Measurements from ENCODE around the gene RPS28.

The RPS28 gene

DNA sequence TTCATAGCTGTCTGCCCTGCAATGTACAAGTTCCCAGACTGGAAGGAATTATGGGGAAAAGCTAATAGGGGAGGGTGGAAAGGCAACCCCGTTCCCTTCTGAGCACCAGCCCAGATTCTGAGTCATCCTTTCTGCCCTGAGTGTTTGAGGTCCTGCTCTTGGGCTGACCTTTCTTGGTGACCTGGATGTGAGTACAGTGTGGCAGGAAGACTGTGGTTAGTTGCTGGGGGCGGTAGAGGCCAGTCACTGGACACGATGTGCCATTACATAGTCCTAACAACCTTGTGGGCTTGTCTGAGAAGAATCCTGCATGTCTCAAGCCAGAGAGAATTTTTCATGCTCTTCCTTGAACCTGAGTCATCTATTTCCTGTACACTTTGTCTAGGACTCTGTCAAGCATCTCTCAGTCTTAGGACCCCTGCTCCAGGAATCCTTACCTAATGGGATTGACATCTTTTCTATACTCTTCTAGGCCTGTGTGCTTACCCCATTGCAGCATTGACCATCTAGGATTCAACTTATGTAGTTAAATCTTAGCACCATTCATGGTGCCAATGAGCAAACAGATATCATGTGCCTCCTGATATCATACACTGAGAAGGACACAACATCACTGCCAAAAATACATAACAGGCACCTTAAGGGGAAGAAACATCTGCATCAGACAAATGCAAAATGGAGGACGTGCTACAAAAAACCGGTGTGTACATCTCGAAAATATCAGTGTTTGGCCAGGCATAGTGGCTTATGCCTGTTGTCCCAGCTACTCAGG lies 34.5 kb downstream of the RPS28 start:
- peak in 1 of 2 experiments; percentile 49 for DNase-seq (ENCODE audit: low read depth in 1 of 2, low spot score in 1 of 2)
- Histone ChIP-seq H3K4me3 (replicated peaks; ENCODE audit: insufficient read depth, low read length) (no peak overlapping the region), H3K27me3 (ENCODE audit: insufficient read depth, poor library complexity, severe bottlenecking) (peaks cover 11% of the 10 kb centered on the region), H3K27ac (replicated peaks) (no peak overlapping the region)
- TF ChIP-seq, protein P1, sequence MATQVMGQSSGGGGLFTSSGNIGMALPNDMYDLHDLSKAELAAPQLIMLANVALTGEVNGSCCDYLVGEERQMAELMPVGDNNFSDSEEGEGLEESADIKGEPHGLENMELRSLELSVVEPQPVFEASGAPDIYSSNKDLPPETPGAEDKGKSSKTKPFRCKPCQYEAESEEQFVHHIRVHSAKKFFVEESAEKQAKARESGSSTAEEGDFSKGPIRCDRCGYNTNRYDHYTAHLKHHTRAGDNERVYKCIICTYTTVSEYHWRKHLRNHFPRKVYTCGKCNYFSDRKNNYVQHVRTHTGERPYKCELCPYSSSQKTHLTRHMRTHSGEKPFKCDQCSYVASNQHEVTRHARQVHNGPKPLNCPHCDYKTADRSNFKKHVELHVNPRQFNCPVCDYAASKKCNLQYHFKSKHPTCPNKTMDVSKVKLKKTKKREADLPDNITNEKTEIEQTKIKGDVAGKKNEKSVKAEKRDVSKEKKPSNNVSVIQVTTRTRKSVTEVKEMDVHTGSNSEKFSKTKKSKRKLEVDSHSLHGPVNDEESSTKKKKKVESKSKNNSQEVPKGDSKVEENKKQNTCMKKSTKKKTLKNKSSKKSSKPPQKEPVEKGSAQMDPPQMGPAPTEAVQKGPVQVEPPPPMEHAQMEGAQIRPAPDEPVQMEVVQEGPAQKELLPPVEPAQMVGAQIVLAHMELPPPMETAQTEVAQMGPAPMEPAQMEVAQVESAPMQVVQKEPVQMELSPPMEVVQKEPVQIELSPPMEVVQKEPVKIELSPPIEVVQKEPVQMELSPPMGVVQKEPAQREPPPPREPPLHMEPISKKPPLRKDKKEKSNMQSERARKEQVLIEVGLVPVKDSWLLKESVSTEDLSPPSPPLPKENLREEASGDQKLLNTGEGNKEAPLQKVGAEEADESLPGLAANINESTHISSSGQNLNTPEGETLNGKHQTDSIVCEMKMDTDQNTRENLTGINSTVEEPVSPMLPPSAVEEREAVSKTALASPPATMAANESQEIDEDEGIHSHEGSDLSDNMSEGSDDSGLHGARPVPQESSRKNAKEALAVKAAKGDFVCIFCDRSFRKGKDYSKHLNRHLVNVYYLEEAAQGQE (IDR thresholded peaks at IDR 0.05; ENCODE audit: insufficient replicate concordance, low read depth), result no peak
- TF ChIP-seq SPI1 (IDR thresholded peaks at IDR 0.05; ENCODE audit: borderline replicate concordance, low read depth) (no peak), POLR2AphosphoS5 (IDR thresholded peaks at IDR 0.05; ENCODE audit: low read depth) (no peak), GABPA (IDR thresholded peaks at IDR 0.05; ENCODE audit: low read depth) (no peak)
- TF ChIP-seq, protein P2, sequence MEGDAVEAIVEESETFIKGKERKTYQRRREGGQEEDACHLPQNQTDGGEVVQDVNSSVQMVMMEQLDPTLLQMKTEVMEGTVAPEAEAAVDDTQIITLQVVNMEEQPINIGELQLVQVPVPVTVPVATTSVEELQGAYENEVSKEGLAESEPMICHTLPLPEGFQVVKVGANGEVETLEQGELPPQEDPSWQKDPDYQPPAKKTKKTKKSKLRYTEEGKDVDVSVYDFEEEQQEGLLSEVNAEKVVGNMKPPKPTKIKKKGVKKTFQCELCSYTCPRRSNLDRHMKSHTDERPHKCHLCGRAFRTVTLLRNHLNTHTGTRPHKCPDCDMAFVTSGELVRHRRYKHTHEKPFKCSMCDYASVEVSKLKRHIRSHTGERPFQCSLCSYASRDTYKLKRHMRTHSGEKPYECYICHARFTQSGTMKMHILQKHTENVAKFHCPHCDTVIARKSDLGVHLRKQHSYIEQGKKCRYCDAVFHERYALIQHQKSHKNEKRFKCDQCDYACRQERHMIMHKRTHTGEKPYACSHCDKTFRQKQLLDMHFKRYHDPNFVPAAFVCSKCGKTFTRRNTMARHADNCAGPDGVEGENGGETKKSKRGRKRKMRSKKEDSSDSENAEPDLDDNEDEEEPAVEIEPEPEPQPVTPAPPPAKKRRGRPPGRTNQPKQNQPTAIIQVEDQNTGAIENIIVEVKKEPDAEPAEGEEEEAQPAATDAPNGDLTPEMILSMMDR (IDR thresholded peaks at IDR 0.05; ENCODE audit: insufficient read depth, low read length), result no peak

DNA sequence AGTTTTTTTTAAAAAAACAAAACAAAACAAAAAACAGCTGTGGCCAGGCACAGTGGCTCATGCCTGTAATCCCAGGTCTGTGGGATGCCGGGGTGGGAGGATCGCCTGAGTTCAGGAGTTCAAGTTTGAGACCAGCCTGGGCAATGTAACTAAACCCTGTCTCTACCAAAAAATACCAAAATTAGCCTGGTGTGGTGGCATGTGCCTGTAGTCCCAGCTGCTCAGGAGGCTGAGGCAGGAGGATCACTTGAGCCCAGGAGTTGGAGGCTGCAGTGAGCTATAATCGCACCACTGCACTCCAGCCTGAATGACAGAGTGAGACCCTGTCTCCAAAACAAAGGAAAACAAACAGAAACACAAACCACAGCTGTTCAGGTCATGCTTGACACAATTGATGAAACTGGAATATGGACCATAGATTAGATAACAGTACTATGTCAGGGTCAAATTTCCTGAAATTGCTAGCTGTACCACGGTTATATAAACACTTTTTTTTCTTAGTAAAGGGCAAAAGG lies 35.8 kb downstream of the RPS28 start:
- Histone ChIP-seq H3K27me3 (ENCODE audit: insufficient read depth, poor library complexity, severe bottlenecking) (peaks cover 4% of the 10 kb centered on the region), H3K4me3 (replicated peaks; ENCODE audit: insufficient read depth, low read length) (no peak overlapping the region), H3K27ac (replicated peaks) (no peak overlapping the region)
- no peak for DNase-seq (ENCODE audit: low read depth in 1 of 2, low spot score in 1 of 2)
- TF ChIP-seq, protein P2 (IDR thresholded peaks at IDR 0.05; ENCODE audit: insufficient read depth, low read length), result no peak
- TF ChIP-seq POLR2AphosphoS5 (IDR thresholded peaks at IDR 0.05; ENCODE audit: low read depth), result no peak
- no peak for TF ChIP-seq SPI1 (IDR thresholded peaks at IDR 0.05; ENCODE audit: borderline replicate concordance, low read depth)
- TF ChIP-seq, protein P1 (IDR thresholded peaks at IDR 0.05; ENCODE audit: insufficient replicate concordance, low read depth), result no peak
- no peak for TF ChIP-seq GABPA (IDR thresholded peaks at IDR 0.05; ENCODE audit: low read depth)

DNA sequence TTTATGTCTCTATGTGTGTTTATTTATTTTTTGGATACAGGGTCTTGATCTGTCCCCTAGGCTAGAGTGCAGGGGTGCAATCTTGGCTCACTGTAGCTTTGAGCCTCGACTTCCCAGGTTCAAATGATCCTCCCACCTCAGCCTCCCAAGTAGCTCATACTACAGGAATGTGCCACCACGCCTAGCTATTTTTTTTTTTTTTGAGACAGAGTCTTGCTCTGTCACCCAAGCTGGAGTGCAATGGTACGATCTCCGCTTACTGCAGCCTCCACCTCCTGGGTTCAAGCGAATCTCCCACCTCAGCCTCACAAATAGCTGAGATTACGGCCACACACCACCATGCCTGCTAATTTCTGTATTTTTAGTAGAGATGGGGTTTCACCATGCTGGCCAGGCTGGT lies 37.7 kb downstream of the RPS28 start:
- H3K4me3 ChIP-seq (replicated peaks; ENCODE audit: insufficient read depth, low read length), result no peak overlapping the region
- TF ChIP-seq, protein P2 (IDR thresholded peaks at IDR 0.05; ENCODE audit: insufficient read depth, low read length), result no peak
- no peak for TF ChIP-seq SPI1 (IDR thresholded peaks at IDR 0.05; ENCODE audit: borderline replicate concordance, low read depth)
- TF ChIP-seq POLR2AphosphoS5 (IDR thresholded peaks at IDR 0.05; ENCODE audit: low read depth), result no peak
- TF ChIP-seq, protein P1 (IDR thresholded peaks at IDR 0.05; ENCODE audit: insufficient replicate concordance, low read depth), result no peak
- TF ChIP-seq GABPA (IDR thresholded peaks at IDR 0.05; ENCODE audit: low read depth), result no peak
- H3K27ac ChIP-seq (replicated peaks), result no peak overlapping the region
- peaks cover 9% of the 10 kb centered on the region for H3K27me3 ChIP-seq (ENCODE audit: insufficient read depth, poor library complexity, severe bottlenecking)
- no peak for DNase-seq (ENCODE audit: low read depth in 1 of 2, low spot score in 1 of 2)
